ENCODE results near the gene NFIA.

The NFIA gene

GRCh38 chr1:61356016-61356415 lies 273.7 kb downstream of the NFIA start (continued):
- TF ChIP-seq ELK4 (IDR thresholded peaks at IDR 0.05; ENCODE audit: borderline replicate concordance, low read depth, low read length) (no peak), ZNF114 (tag by site-specific recombination; IDR thresholded peaks at IDR 0.05) (no peak), ZNF362 (tag by site-specific recombination; IDR thresholded peaks at IDR 0.05) (no peak), AEBP2 (tag by site-specific recombination; IDR thresholded peaks at IDR 0.05; ENCODE audit: borderline replicate concordance) (no peak)

- Histone ChIP-seq H3K4me3 (ENCODE audit: low read depth, low read length) (no peak overlapping the region), H3K9me3 (ENCODE audit: control insufficient read depth, insufficient read depth, low read depth, low read length) (no peaks in the 10 kb centered on the region), H3K36me3 (ENCODE audit: control insufficient read depth in 2 of 2, insufficient read depth in 1 of 2, low read length in 2 of 2) (peaks cover 8 to 34% of the 10 kb centered on the region in 2 experiments; a peak in 2 of 3 replicates), H3K27ac (ENCODE audit: extremely low read depth, low read depth, low read length) (no peak overlapping the region), H3K4me1 (ENCODE audit: control insufficient read depth, insufficient read depth, low read length) (no peaks in the 10 kb centered on the region)
- no peak for TF ChIP-seq ZNF645 (tag by site-specific recombination; IDR thresholded peaks at IDR 0.05)
- POLR2A ChIA-PET = no interaction called here
- CTCF ChIA-PET = no interaction called here
Observed at GRCh38 chr1:61356995-61357394, 274.6 kb downstream of the NFIA start.

- CTCF ChIA-PET = no interaction called here
- Histone ChIP-seq H3K9me3 (ENCODE audit: control insufficient read depth, insufficient read depth, low read depth, low read length) (no peaks in the 10 kb centered on the region), H3K4me1 (ENCODE audit: control insufficient read depth, insufficient read depth, low read length) (no peaks in the 10 kb centered on the region), H3K36me3 (ENCODE audit: control insufficient read depth in 2 of 2, insufficient read depth in 1 of 2, low read length in 2 of 2) (peaks cover 7 to 31% of the 10 kb centered on the region in 2 experiments; a peak in 2 of 3 replicates), H3K4me3 (ENCODE audit: low read depth, low read length) (no peak overlapping the region), H3K27ac (ENCODE audit: extremely low read depth, low read depth, low read length) (no peak overlapping the region)
- POLR2A ChIA-PET = no interaction called here
- no peak for TF ChIP-seq ZBTB10 (tag by site-specific recombination; IDR thresholded peaks at IDR 0.05)
- no peak for TF ChIP-seq KLF9 (tag by site-specific recombination; IDR thresholded peaks at IDR 0.05; ENCODE audit: low read depth)
- no peak for TF ChIP-seq ZNF449 (tag by site-specific recombination; IDR thresholded peaks at IDR 0.05)
- no peak for TF ChIP-seq ZSCAN23 (tag by site-specific recombination; IDR thresholded peaks at IDR 0.05)
- no peak for TF ChIP-seq ZBTB26 (tag by site-specific recombination; optimal IDR thresholded peaks at IDR 0.05)
- no peak for TF ChIP-seq ZNF18 (tag by site-specific recombination; IDR thresholded peaks at IDR 0.05)
- no peak for TF ChIP-seq YY1 (tag by site-specific recombination; IDR thresholded peaks at IDR 0.05)
- TF ChIP-seq ZNF707 (tag by site-specific recombination; IDR thresholded peaks at IDR 0.05) = no peak
- TF ChIP-seq ZNF202 (tag by site-specific recombination; IDR thresholded peaks at IDR 0.05; ENCODE audit: borderline replicate concordance) = no peak
- no peak for TF ChIP-seq ZNF302 (tag by site-specific recombination; IDR thresholded peaks at IDR 0.05; ENCODE audit: low read depth)
- TF ChIP-seq ZNF140 (tag by site-specific recombination; IDR thresholded peaks at IDR 0.05) = no peak
- no peak for TF ChIP-seq ZNF629 (tag by site-specific recombination; IDR thresholded peaks at IDR 0.05)
- no peak for TF ChIP-seq ZNF501 (tag by site-specific recombination; IDR thresholded peaks at IDR 0.05)
- TF ChIP-seq BCL11A (tag by site-specific recombination; IDR thresholded peaks at IDR 0.05; ENCODE audit: low read depth) = no peak
- no peak for TF ChIP-seq ZNF473 (tag by site-specific recombination; IDR thresholded peaks at IDR 0.05)
Observed at GRCh38 chr1:61357539-61357938, 275.2 kb downstream of the NFIA start.

Measured in HEK293 (cell line).